OCI-LY7 (cell line): ENCODE measurements around the gene SYTL2. TPM values are rescaled to one million over a fixed set of nuclear protein-coding genes. Genes with fewer than 3 reads are reported as not detected.

Source experiments
- BruUV-seq: library from RNA; stranded (reverse); fragments of 400-500 nt; replicated peaks from 2 replicates; lab custom pipeline; 2021; lab: Mats Ljungman, UMichigan
- CTCF ChIA-PET: fragments of 300-600 bp; sonication (Branson Sonifier 250); formaldehyde crosslinking; loops from one replicate; lab custom pipeline; 2022; ENCODE audit warnings: antibody characterized with exemption; ENCODE audit not compliant: unreplicated experiment; lab: Charles Lee
- POLR2A ChIA-PET: fragments of 300-600 bp; sonication (Branson Sonifier 250); formaldehyde crosslinking; loops from one replicate; lab custom pipeline; 2022; ENCODE audit warnings: antibody characterized with exemption; lab: Charles Lee
- DNase-seq: peaks from one replicate; pipeline ENCODE4 v3.0.0-alpha.2; 2015; ENCODE audit warnings: low spot score
- H2AFZ ChIP-seq: fragments of 200-600 bp; sonication (generic), shearing (Covaris generic); 2 replicates; pipeline ENCODE4 v1.6.1; 2014; ENCODE audit warnings: mild to moderate bottlenecking, antibody characterized with exemption, low read length, moderate library complexity
- H3K27ac ChIP-seq: fragments of 200-600 bp; sonication (generic); 2 replicates; pipeline ENCODE4 v1.5.1; 2014; ENCODE audit warnings: mixed run types, low read depth, mild to moderate bottlenecking, moderate library complexity, low read length, inconsistent platforms; ENCODE audit not compliant: poor library complexity, severe bottlenecking
- H3K36me3 ChIP-seq: fragments of 200-600 bp; sonication (generic); 2 replicates; pipeline ENCODE4 v1.6.1; 2014; ENCODE audit warnings: mild to moderate bottlenecking, antibody characterized with exemption, low read length, moderate library complexity, mixed read lengths; ENCODE audit not compliant: insufficient read depth
- H3K4me1 ChIP-seq: fragments of 200-600 bp; sonication (generic); 2 replicates; pipeline ENCODE4 v1.5.1; 2014; ENCODE audit warnings: mild to moderate bottlenecking, low read length; ENCODE audit not compliant: insufficient read depth, poor library complexity, severe bottlenecking
- H3K4me2 ChIP-seq: fragments of 200-600 bp; sonication (generic); 2 replicates; pipeline ENCODE4 v1.6.1; 2014; ENCODE audit warnings: mild to moderate bottlenecking, low read length
- H3K4me3 ChIP-seq: fragments of 200-600 bp; sonication (generic); 2 replicates; pipeline ENCODE4 v1.5.1; 2014; ENCODE audit warnings: mild to moderate bottlenecking, low read depth, low read length; ENCODE audit not compliant: poor library complexity, severe bottlenecking
- H3K79me2 ChIP-seq: fragments of 200-600 bp; sonication (generic); 2 replicates; pipeline ENCODE4 v1.6.1; 2016; ENCODE audit warnings: low read depth, mild to moderate bottlenecking, low read length, moderate library complexity, mixed read lengths; ENCODE audit not compliant: insufficient read depth
- H3K9me2 ChIP-seq: fragments of 200-600 bp; sonication (generic); 2 replicates; pipeline ENCODE4 v1.6.1; 2016; ENCODE audit warnings: mild to moderate bottlenecking, low read length, mixed read lengths; ENCODE audit not compliant: insufficient read depth
- H3K9me3 ChIP-seq: fragments of 200-600 bp; sonication (generic); 2 replicates; pipeline ENCODE4 v1.6.1; 2014; ENCODE audit warnings: mild to moderate bottlenecking, mixed run types, low read length, mixed read lengths
- H4K20me1 ChIP-seq: fragments of 200-600 bp; sonication (generic); 2 replicates; pipeline ENCODE4 v1.6.1; 2014; ENCODE audit warnings: mild to moderate bottlenecking, antibody characterized with exemption, low read length, moderate library complexity, mixed read lengths; ENCODE audit not compliant: insufficient read depth
- EZH2phosphoT487 ChIP-seq: fragments of 200-600 bp; sonication (generic); IDR thresholded peaks from 2 replicates; pipeline ENCODE4 v1.6.1; 2018; ENCODE audit warnings: low read depth, borderline replicate concordance, mild to moderate bottlenecking, mixed run types, antibody characterized with exemption, low read length, moderate library complexity, mixed read lengths
- intact Hi-C: fragments of 100-400 bp; cut with micrococcal nuclease; formaldehyde crosslinking; loops from one replicate; pipeline ENCODE4 v1.10.0; 2022; ENCODE audit not compliant: unreplicated experiment
- total RNA-seq, 2 experiments: library from RNA; depleted of rRNA in 1 of 2; stranded (reverse); fragments of >200 nt in 1 of 2; shearing (Covaris generic) in 1 of 2; gene quantifications; 2 replicates each; pipeline ENCODE4 v1.2.3, GENCODE V29; 2014 to 2022
- TF ChIP-seq, protein P1 (sequence below): fragments of 200-600 bp; sonication (generic); conservative IDR thresholded peaks from 2 replicates; pipeline ENCODE4 v1.5.1; 2014; ENCODE audit warnings: mild to moderate bottlenecking, antibody characterized with exemption, low read length, moderate library complexity, mixed read lengths

The SYTL2 gene
- total RNA-seq, 2 experiments from 2014 or later: 2.6 to 5.1 TPM

- no peaks in the 10 kb centered on the region for H3K36me3 ChIP-seq
- ChIA-PET CTCF (no interaction called here), POLR2A (interaction anchor here (0.5 to 1.3 kb wide), 3 partner anchors 8 to 73 kb away, joined by 3 to 10 read pairs (median 3); no protein-coding TSS in a partner anchor)
- no TSS peak for BruUV-seq
- H3K9me3 ChIP-seq: no peaks in the 10 kb centered on the region
- no peak for DNase-seq
- no peak overlapping the region for H3K4me2 ChIP-seq
- H3K4me3 ChIP-seq: no peak overlapping the region
- no peak overlapping the region for H2AFZ ChIP-seq
- H3K27ac ChIP-seq: no peak overlapping the region
- H3K79me2 ChIP-seq: no peaks in the 10 kb centered on the region
- no peaks in the 10 kb centered on the region for H3K4me1 ChIP-seq
- TF ChIP-seq, protein P1, sequence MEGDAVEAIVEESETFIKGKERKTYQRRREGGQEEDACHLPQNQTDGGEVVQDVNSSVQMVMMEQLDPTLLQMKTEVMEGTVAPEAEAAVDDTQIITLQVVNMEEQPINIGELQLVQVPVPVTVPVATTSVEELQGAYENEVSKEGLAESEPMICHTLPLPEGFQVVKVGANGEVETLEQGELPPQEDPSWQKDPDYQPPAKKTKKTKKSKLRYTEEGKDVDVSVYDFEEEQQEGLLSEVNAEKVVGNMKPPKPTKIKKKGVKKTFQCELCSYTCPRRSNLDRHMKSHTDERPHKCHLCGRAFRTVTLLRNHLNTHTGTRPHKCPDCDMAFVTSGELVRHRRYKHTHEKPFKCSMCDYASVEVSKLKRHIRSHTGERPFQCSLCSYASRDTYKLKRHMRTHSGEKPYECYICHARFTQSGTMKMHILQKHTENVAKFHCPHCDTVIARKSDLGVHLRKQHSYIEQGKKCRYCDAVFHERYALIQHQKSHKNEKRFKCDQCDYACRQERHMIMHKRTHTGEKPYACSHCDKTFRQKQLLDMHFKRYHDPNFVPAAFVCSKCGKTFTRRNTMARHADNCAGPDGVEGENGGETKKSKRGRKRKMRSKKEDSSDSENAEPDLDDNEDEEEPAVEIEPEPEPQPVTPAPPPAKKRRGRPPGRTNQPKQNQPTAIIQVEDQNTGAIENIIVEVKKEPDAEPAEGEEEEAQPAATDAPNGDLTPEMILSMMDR: no peak
- TF ChIP-seq EZH2phosphoT487: no peak
- intact Hi-C loops: no loop called here
- H4K20me1 ChIP-seq: no peaks in the 10 kb centered on the region
- no peaks in the 10 kb centered on the region for H3K9me2 ChIP-seq
Observed at GRCh38 chr11:85723088-85723487, 87.9 kb downstream of the SYTL2 start.

GRCh38 chr11:85721191-85721590 is 89.8 kb downstream of the SYTL2 start:
- no peak for DNase-seq
- H2AFZ ChIP-seq: no peak overlapping the region
- H3K79me2 ChIP-seq: no peaks in the 10 kb centered on the region
- H3K4me2 ChIP-seq: no peak overlapping the region
- POLR2A ChIA-PET: interaction anchor here (0.6 to 1.0 kb wide), 2 partner anchors 13 to 605 kb away, joined by 3 to 6 read pairs; no protein-coding TSS in a partner anchor
- H3K9me3 ChIP-seq: no peaks in the 10 kb centered on the region
- H3K27ac ChIP-seq: no peak overlapping the region
- TF ChIP-seq EZH2phosphoT487: no peak
- TF ChIP-seq, protein P1: no peak
- no peaks in the 10 kb centered on the region for H4K20me1 ChIP-seq
- H3K36me3 ChIP-seq: no peaks in the 10 kb centered on the region
- no peak overlapping the region for H3K4me3 ChIP-seq
- H3K9me2 ChIP-seq: no peaks in the 10 kb centered on the region
- intact Hi-C loops: loop anchor here (2.0 kb wide), 1 partner anchor 62 kb away; no protein-coding TSS in a partner anchor
- no TSS peak for BruUV-seq
- CTCF ChIA-PET: no interaction called here
- no peaks in the 10 kb centered on the region for H3K4me1 ChIP-seq

GRCh38 chr11:85718991-85719807 is 91.7 kb downstream of the SYTL2 start:
- TF ChIP-seq, protein P1: no peak
- no peak for TF ChIP-seq EZH2phosphoT487
- CTCF ChIA-PET: no interaction called here
- H3K4me2 ChIP-seq: no peak overlapping the region

More at GRCh38 chr11:85718991-85719807, 91.7 kb downstream of the SYTL2 start:
- H3K4me1 ChIP-seq: no peaks in the 10 kb centered on the region
- H3K9me3 ChIP-seq: no peaks in the 10 kb centered on the region
- no peak for DNase-seq
- no peak overlapping the region for H2AFZ ChIP-seq
- no peaks in the 10 kb centered on the region for H3K9me2 ChIP-seq
- POLR2A ChIA-PET: interaction anchor here (0.7 kb wide), 1 partner anchor 679 kb away, joined by 3 read pairs; no protein-coding TSS in a partner anchor
- H3K36me3 ChIP-seq: no peaks in the 10 kb centered on the region
- no peaks in the 10 kb centered on the region for H3K79me2 ChIP-seq
- H3K27ac ChIP-seq: no peak overlapping the region
- no peak overlapping the region for H3K4me3 ChIP-seq
- H4K20me1 ChIP-seq: no peaks in the 10 kb centered on the region
- BruUV-seq: no TSS peak
- intact Hi-C loops: no loop called here
